ENCODE measurements around the gene CYB5R3. TPM values are rescaled to one million over a fixed set of nuclear protein-coding genes. Genes with fewer than 3 reads are reported as not detected.

The CYB5R3 gene
- total RNA-seq, 1 donor from 2014 or later, result 77.3 TPM

DNA sequence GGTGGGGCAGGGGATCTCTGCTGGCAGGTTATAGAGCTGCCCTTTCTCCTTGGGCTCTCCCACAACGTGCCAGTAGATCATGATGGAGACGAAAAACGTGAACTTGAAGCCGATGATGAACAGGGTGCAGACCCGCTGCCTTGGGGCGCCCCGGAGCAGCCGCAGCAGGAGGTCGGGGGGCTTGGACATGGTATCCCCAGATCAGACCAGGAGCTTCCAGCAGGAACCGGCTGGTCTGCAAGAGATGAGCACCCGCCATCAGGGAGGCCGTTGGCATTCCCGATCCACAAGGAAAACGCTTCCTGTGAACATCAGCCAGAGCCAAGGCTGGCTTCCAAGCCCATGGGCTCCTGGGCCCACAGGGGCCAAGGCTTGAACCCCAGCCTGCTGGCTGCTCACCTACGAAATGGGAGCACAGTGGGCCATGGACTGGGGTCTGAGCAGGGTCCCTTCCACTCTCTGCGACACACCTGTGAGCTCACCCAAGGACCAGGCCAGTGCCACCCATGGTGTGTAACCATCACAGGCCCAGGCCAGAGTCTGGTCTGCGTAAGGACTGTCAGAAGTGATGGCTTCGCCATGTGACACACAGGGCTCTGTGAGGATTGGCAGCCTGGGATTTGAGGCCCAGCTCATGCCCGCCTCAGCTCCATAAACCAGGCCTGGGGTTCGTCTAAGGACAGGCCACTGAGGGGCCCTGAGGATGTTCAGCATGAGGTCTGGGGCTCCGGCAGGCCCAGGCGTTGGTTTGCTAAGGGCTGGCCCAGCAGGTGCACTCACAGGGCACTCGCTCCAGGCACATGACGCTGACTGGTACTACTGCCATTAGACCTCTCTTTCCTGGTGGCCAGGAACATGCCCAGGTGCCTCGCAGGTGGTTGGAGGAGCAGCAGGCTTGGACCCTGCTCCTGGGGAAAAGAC is 44.8 kb upstream of the CYB5R3 start:
- TF ChIP-seq, protein P1, sequence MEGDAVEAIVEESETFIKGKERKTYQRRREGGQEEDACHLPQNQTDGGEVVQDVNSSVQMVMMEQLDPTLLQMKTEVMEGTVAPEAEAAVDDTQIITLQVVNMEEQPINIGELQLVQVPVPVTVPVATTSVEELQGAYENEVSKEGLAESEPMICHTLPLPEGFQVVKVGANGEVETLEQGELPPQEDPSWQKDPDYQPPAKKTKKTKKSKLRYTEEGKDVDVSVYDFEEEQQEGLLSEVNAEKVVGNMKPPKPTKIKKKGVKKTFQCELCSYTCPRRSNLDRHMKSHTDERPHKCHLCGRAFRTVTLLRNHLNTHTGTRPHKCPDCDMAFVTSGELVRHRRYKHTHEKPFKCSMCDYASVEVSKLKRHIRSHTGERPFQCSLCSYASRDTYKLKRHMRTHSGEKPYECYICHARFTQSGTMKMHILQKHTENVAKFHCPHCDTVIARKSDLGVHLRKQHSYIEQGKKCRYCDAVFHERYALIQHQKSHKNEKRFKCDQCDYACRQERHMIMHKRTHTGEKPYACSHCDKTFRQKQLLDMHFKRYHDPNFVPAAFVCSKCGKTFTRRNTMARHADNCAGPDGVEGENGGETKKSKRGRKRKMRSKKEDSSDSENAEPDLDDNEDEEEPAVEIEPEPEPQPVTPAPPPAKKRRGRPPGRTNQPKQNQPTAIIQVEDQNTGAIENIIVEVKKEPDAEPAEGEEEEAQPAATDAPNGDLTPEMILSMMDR (IDR thresholded peaks at IDR 0.05; ENCODE audit: unreplicated experiment), result no peak
- no peak overlapping the region for H3K27ac Mint-ChIP-seq
- DNase-seq (ENCODE audit: low spot score, unreplicated experiment), result no peak
- H3K4me1 Mint-ChIP-seq (ENCODE audit: low read depth), result no peaks in the 10 kb centered on the region
- no peaks in the 10 kb centered on the region for H3K36me3 Mint-ChIP-seq (ENCODE audit: insufficient read depth)
- H3K4me3 Mint-ChIP-seq (ENCODE audit: low read depth), result no peak overlapping the region
- H3K27me3 Mint-ChIP-seq, result peaks cover 3% of the 10 kb centered on the region
- no peaks in the 10 kb centered on the region for H3K9me3 Mint-ChIP-seq (ENCODE audit: low read depth)

DNA sequence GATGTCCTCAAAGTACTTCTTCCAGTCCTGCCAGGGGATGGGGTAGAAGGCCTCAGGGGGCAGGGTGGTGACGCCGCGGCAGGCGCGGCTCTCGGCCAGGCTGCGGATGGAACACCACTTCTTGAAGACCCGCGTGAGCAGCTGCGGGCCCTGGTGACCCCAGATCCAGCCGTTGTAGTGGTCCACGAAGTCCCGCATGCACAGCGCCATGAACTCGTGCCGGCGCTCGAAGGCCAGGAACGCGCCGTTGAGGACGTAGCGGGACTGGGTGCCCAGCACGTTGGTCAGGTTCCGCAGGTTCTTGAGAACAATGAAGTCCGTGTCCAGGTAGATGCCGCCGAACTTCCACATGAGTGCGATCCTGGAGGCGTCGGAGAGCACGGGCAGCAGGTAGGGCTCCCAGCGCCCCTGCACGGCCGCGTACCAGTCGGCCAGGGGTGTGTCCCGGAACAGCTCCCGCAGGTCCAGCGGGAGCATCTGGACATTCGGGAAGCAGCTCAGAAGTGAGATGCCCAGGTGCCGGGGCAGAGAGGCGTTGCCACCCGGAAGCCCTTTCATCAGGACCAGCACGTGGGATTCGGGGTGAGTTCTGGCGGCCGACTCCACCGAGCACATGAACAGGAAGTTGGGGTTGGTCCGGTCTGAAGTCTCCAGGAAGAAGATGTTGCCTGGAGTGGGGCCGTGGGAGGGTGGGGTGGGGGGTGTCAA is 44.0 kb upstream of the CYB5R3 start:
- H3K36me3 Mint-ChIP-seq (ENCODE audit: insufficient read depth), result no peaks in the 10 kb centered on the region
- peaks cover 3% of the 10 kb centered on the region for H3K27me3 Mint-ChIP-seq
- H3K9me3 Mint-ChIP-seq (ENCODE audit: low read depth), result no peaks in the 10 kb centered on the region
- H3K4me1 Mint-ChIP-seq (ENCODE audit: low read depth), result peaks cover 8% of the 10 kb centered on the region
- TF ChIP-seq, protein P1 (IDR thresholded peaks at IDR 0.05; ENCODE audit: unreplicated experiment), result no peak
- no peak overlapping the region for H3K27ac Mint-ChIP-seq
- no peak for DNase-seq (ENCODE audit: low spot score, unreplicated experiment)
- no peak overlapping the region for H3K4me3 Mint-ChIP-seq (ENCODE audit: low read depth)

DNA sequence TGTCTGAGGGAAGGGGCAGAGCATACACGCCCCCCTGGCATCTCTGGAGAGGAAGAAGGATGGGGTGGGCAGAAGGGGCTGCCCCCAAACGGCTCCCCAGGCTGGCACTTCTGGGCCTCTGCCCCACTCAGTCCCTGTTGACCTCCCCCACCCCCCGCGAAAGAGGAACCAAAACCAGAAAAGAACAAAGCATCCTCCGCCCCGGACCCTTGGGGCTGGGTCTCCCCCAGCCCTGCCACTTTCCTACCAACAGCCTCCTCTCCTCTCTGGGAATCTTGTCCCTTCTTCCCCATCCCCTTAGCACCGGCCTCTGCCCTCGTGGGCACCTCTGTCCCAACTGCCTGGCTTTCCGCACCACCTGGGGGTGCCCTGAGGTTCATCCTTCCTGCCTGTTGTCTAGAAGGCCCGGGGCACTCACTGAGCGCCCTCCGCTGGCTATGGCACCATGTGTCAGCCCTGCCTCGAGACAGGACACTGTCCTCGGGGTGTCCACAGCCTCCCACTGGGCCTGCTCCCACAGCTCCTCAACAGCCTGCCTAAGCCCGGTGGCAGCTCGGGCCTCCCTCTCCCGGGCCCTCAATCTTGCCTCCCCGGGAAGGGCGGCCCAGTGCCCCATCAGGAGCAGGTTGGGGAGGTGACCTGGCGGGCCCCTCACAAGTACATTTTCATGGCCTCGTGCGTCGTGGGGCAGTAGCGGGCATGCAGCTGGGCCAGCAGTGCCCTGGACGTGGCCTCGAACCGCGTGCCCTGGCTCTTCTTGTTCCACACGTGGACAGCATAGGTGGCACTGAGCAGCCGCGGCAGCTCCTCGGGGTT is 43.3 kb upstream of the CYB5R3 start:
- Mint-ChIP-seq H3K36me3 (ENCODE audit: insufficient read depth) (no peaks in the 10 kb centered on the region), H3K27ac (no peak overlapping the region)
- DNase-seq (ENCODE audit: low spot score, unreplicated experiment), result no peak

DNA sequence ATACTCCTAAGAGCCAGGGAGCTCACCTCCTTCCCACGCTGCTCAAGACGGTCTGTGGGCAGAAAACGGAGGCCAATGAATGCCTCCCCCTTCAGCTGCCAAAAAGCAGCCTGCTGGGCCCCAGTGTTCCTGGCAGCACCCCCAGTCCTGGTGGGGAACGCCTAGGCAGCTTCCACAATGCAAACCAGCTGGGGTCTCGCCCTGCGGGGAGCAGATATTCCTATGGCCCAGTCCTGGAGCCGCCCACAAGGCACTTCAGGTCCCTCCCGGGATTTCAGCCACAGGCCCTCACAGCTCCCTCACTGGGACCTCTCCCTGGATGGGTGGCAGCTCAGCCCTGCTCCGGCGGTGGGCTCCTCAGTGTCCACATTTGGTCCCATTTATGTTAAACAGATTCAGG is 42.2 kb upstream of the CYB5R3 start:
- Mint-ChIP-seq H3K9me3 (ENCODE audit: low read depth) (no peaks in the 10 kb centered on the region), H3K27me3 (peaks cover 4% of the 10 kb centered on the region), H3K36me3 (ENCODE audit: insufficient read depth) (no peaks in the 10 kb centered on the region), H3K4me1 (ENCODE audit: low read depth) (peaks cover 13% of the 10 kb centered on the region), H3K27ac (no peak overlapping the region), H3K4me3 (ENCODE audit: low read depth) (no peak overlapping the region)
- DNase-seq (ENCODE audit: low spot score, unreplicated experiment), result no peak
- TF ChIP-seq, protein P1 (IDR thresholded peaks at IDR 0.05; ENCODE audit: unreplicated experiment), result no peak

More for the DNA sequence above, 43.3 kb upstream of the CYB5R3 start:
- TF ChIP-seq, protein P1 (IDR thresholded peaks at IDR 0.05; ENCODE audit: unreplicated experiment), result no peak
- H3K4me1 Mint-ChIP-seq (ENCODE audit: low read depth), result peaks cover 8% of the 10 kb centered on the region
- no peak overlapping the region for H3K4me3 Mint-ChIP-seq (ENCODE audit: low read depth)
- H3K27me3 Mint-ChIP-seq, result peaks cover 3% of the 10 kb centered on the region
- H3K9me3 Mint-ChIP-seq (ENCODE audit: low read depth), result no peaks in the 10 kb centered on the region

Measured in progenitor cell of endocrine pancreas (in vitro differentiated cells).